CD4-positive, alpha-beta T cell treated with Interleukin-4 for 4 hours (primary cell): ENCODE results near the gene ULBP2.
"Not testable (repeated sequence)": the region's sequence is repeated elsewhere in the genome, so short reads cannot be mapped to it uniquely, and the experiment has no call there.

Experiments used
- DNase-seq: peaks from one replicate; pipeline ENCODE4 v3.0.0-alpha.2; 2020

ULBP2 gene

GRCh38 chr6:149909701-149910470, 31.9 kb upstream of the ULBP2 start:
- no peak for DNase-seq

- DNase-seq, result no peak
Measured at GRCh38 chr6:149910721-149911151, 31.1 kb upstream of the ULBP2 start.

GRCh38 chr6:149912680-149913079, 29.1 kb upstream of the ULBP2 start:
- not testable (repeated sequence) for DNase-seq

- DNase-seq, result no peak
Measured at GRCh38 chr6:149913085-149913484, 28.7 kb upstream of the ULBP2 start.

GRCh38 chr6:149913540-149914240, 28.1 kb upstream of the ULBP2 start:
- DNase-seq, result no peak

- DNase-seq, result no peak
Measured at GRCh38 chr6:149915970-149916865, 25.6 kb upstream of the ULBP2 start.

GRCh38 chr6:149917679-149918078, 24.1 kb upstream of the ULBP2 start:
- no peak for DNase-seq

- no peak for DNase-seq
Measured at GRCh38 chr6:149918151-149918905, 23.5 kb upstream of the ULBP2 start.

- not testable (repeated sequence) for DNase-seq
Measured at GRCh38 chr6:149919126-149919833, 22.5 kb upstream of the ULBP2 start.

- DNase-seq, result no peak
Measured at GRCh38 chr6:149919834-149920225, 22.0 kb upstream of the ULBP2 start.

GRCh38 chr6:149921361-149921760, 20.5 kb upstream of the ULBP2 start:
- no peak for DNase-seq

GRCh38 chr6:149922091-149922490, 19.7 kb upstream of the ULBP2 start:
- DNase-seq, result not testable (repeated sequence)

GRCh38 chr6:149922642-149923326, 19.0 kb upstream of the ULBP2 start, which contains the start of gene RAET1G:
RAET1G (minus strand) TSS chr6:149923121; CDS start chr6:149923010, 111 bp downstream.
- DNase-seq, result peak; percentile 84

- DNase-seq, result no peak
Measured at GRCh38 chr6:149923327-149923986, 18.4 kb upstream of the ULBP2 start.

- DNase-seq, result no peak
Measured at GRCh38 chr6:149924206-149924932, 17.4 kb upstream of the ULBP2 start.

- DNase-seq, result no peak
Measured at GRCh38 chr6:149924933-149925252, 16.9 kb upstream of the ULBP2 start.

- no peak for DNase-seq
Measured at GRCh38 chr6:149925253-149925973, 16.4 kb upstream of the ULBP2 start.

GRCh38 chr6:149925974-149926777, 15.6 kb upstream of the ULBP2 start:
- peak; percentile 65 for DNase-seq
